Testis (tissue), 2 donors: ENCODE measurements around the gene SLC2A14.

Source experiments
- CTCF ChIP-seq, 3 experiments: fragments of 450-650 bp in 2 of 3; fragments of 200-600 bp in 1 of 3; sonication (generic) in 1 of 3; IDR thresholded peaks; one replicate each; pipeline ENCODE4 v1.5.1; 2016 to 2019; ENCODE audit warnings: antibody characterized with exemption in 3 of 3, mild to moderate bottlenecking in 2 of 3, moderate library complexity in 1 of 3
- POLR2A ChIP-seq: fragments of 450-650 bp; IDR thresholded peaks from one replicate; pipeline ENCODE4 v1.6.1; 2017; ENCODE audit warnings: antibody characterized with exemption, mild to moderate bottlenecking, moderate library complexity

- TF ChIP-seq CTCF (IDR thresholded peaks at IDR 0.05) (no peak), POLR2A (no peak)
Measured at GRCh38 chr12:7856516-7856915, 16.2 kb downstream of the SLC2A14 start.
